Measurements from ENCODE around the gene EFCAB11. TPM values are rescaled to one million over a fixed set of nuclear protein-coding genes. Genes with fewer than 3 reads are reported as not detected.

EFCAB11 gene
- total RNA-seq, 1 donor from 2014 or later = 13.9 TPM

GRCh38 chr14:89767861-89768268, 186.7 kb downstream of the EFCAB11 start:
- DNase-seq (ENCODE audit: low read depth) = peak; percentile 43

GRCh38 chr14:89767131-89767530, 187.4 kb downstream of the EFCAB11 start:
- no peak for DNase-seq (ENCODE audit: low read depth)

GRCh38 chr14:89765346-89765745, 189.2 kb downstream of the EFCAB11 start:
- DNase-seq (ENCODE audit: low read depth) = no peak

- DNase-seq (ENCODE audit: low read depth) = no peak
Observed at GRCh38 chr14:89760086-89760485, 194.4 kb downstream of the EFCAB11 start.

- no peak for DNase-seq (ENCODE audit: low read depth)
Observed at GRCh38 chr14:89757313-89757939, 197.1 kb downstream of the EFCAB11 start.

GRCh38 chr14:89755816-89756215, 198.7 kb downstream of the EFCAB11 start:
- no peak for DNase-seq (ENCODE audit: low read depth)

GRCh38 chr14:89753828-89754412, 200.6 kb downstream of the EFCAB11 start:
- DNase-seq (ENCODE audit: low read depth) = no peak

GRCh38 chr14:89750908-89751392, 203.6 kb downstream of the EFCAB11 start:
- no peak for DNase-seq (ENCODE audit: low read depth)

GRCh38 chr14:89750281-89750755, 204.2 kb downstream of the EFCAB11 start:
- DNase-seq (ENCODE audit: low read depth) = no peak

- no peak for DNase-seq (ENCODE audit: low read depth)
Observed at GRCh38 chr14:89748004-89748403, 206.5 kb downstream of the EFCAB11 start.

GRCh38 chr14:89747126-89747525, 207.4 kb downstream of the EFCAB11 start:
- DNase-seq (ENCODE audit: low read depth) = no peak

GRCh38 chr14:89746654-89747053, 207.9 kb downstream of the EFCAB11 start:
- no peak for DNase-seq (ENCODE audit: low read depth)

GRCh38 chr14:89746135-89746534, 208.4 kb downstream of the EFCAB11 start:
- DNase-seq (ENCODE audit: low read depth) = no peak

Other genes with a start within 250 kb of the EFCAB11 start
- 36.6 and 67.4 TPM in 2 replicates for gene TDP1, start 1.2 kb upstream of the EFCAB11 start, total RNA-seq
- gene KCNK13, start 107.3 kb upstream of the EFCAB11 start, total RNA-seq = not detected in 2 replicates